BJ (cell line): ENCODE data around the gene COBLL1. TPM values are rescaled to one million over a fixed set of nuclear protein-coding genes. Genes with fewer than 3 reads are reported as not detected.

Source experiments
- CTCF ChIA-PET: fragments of 350-600 bp; formaldehyde crosslinking; extraction: SDS; loops from one replicate; lab custom pipeline; 2021; ENCODE audit warnings: antibody characterized with exemption, inconsistent platforms; lab: Yijun Ruan, JAX
- POLR2A ChIA-PET: fragments of 300-600 bp; sonication (Branson Sonifier 250); formaldehyde crosslinking; extraction: SDS; loops from one replicate; lab custom pipeline; 2021; ENCODE audit warnings: antibody characterized with exemption; lab: Charles Lee
- DNase-seq: peaks from one replicate; pipeline ENCODE4 v3.0.0-alpha.2; 2011; ENCODE audit warnings: low read depth
- H3K27me3 ChIP-seq: 2 replicates; pipeline ENCODE4 v1.6.0; 2011; ENCODE audit warnings: low read length; ENCODE audit not compliant: control insufficient read depth, insufficient read depth
- H3K36me3 ChIP-seq: 2 replicates; pipeline ENCODE4 v1.5.1; 2011; ENCODE audit warnings: low read length; ENCODE audit not compliant: control insufficient read depth, insufficient read depth
- H3K4me3 ChIP-seq: 2 replicates; pipeline ENCODE4 v1.5.1; 2011; ENCODE audit warnings: low read depth, mild to moderate bottlenecking, control low read depth, low read length
- CTCF ChIP-seq: IDR thresholded peaks from 2 replicates; pipeline ENCODE4 v1.5.1; 2011; ENCODE audit warnings: low read depth, mild to moderate bottlenecking, control low read depth, inconsistent platforms, low read length, moderate library complexity; ENCODE audit not compliant: insufficient read depth
- polyA plus RNA-seq: library from polyadenylated mRNA; depleted of rRNA; stranded (reverse); fragments of >200 nt; gene quantifications from 2 replicates; pipeline ENCODE4 v1.2.3, GENCODE V29; 2011

COBLL1 gene
- polyA plus RNA-seq, 1 experiment, result 34.2 TPM

- Histone ChIP-seq H3K36me3 (no peaks in the 10 kb centered on the region), H3K4me3 (no peak overlapping the region), H3K27me3 (no peaks in the 10 kb centered on the region)
- ChIA-PET POLR2A (no interaction called here), CTCF (interaction anchor here (0.7 to 1.3 kb wide), 2 partner anchors 15 to 63 kb away, joined by 3 read pairs; no protein-coding TSS in a partner anchor)
- TF ChIP-seq CTCF, result no peak
- no peak for DNase-seq
Observed at GRCh38 chr2:164671664-164672396, 169.8 kb downstream of the COBLL1 start.

GRCh38 chr2:164669291-164669690 is 172.3 kb downstream of the COBLL1 start:
- no peak for DNase-seq
- ChIA-PET POLR2A (no interaction called here), CTCF (no interaction called here)
- no peak for TF ChIP-seq CTCF
- Histone ChIP-seq H3K36me3 (no peaks in the 10 kb centered on the region), H3K27me3 (no peaks in the 10 kb centered on the region), H3K4me3 (no peak overlapping the region)

- CTCF ChIA-PET, result no interaction called here
- TF ChIP-seq CTCF, result no peak
- no peak for DNase-seq
- no peak overlapping the region for H3K4me3 ChIP-seq
- no peaks in the 10 kb centered on the region for H3K27me3 ChIP-seq
- no peaks in the 10 kb centered on the region; the same call in 1 of the 2 replicates for H3K36me3 ChIP-seq
- POLR2A ChIA-PET, result no interaction called here
Observed at GRCh38 chr2:164667566-164667965, 174.1 kb downstream of the COBLL1 start.

- POLR2A ChIA-PET, result no interaction called here
- CTCF ChIA-PET, result no interaction called here
- no peaks in the 10 kb centered on the region for H3K27me3 ChIP-seq
- H3K36me3 ChIP-seq, result no peaks in the 10 kb centered on the region; the same call in 1 of the 2 replicates
- H3K4me3 ChIP-seq, result no peak overlapping the region
- TF ChIP-seq CTCF, result no peak
- DNase-seq, result no peak
Observed at GRCh38 chr2:164664070-164664469, 177.6 kb downstream of the COBLL1 start.

GRCh38 chr2:164662868-164663631 is 178.6 kb downstream of the COBLL1 start:
- ChIA-PET POLR2A (no interaction called here), CTCF (no interaction called here)

More at GRCh38 chr2:164662868-164663631, 178.6 kb downstream of the COBLL1 start:
- TF ChIP-seq CTCF, result no peak
- DNase-seq, result no peak
- H3K36me3 ChIP-seq, result no peaks in the 10 kb centered on the region; the same call in 1 of the 2 replicates
- H3K27me3 ChIP-seq, result no peaks in the 10 kb centered on the region
- no peak overlapping the region for H3K4me3 ChIP-seq
